ENCODE measurements around the gene SLC1A2.

DNA sequence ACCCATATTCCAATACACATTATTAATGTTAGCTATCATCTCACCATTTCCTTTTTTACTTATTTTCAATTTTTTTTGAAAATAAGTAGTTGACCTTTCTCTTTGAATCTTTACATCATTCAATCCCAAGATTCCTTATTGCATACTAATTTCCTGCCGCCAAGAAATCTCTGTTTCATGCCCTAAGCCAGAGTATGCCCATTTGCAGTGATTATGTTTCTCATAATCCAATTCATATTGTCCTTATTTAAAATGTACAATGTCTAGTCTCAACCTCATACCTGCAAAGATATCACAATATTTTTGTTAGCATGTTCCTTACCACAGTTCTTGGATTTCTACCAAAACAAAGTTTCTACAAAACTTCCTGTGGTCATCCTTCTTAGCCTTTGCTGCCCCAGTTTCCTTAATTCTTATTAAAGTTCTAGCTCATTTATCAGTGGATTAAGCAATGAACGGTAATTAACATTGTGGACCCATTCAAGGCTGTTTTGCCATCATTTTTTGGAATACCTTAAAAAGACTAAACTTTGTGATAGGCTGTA, 205.1 kb downstream of the SLC1A2 start:
- no peak for TF ChIP-seq SP1 (IDR thresholded peaks at IDR 0.05)
- TF ChIP-seq CTBP1 (IDR thresholded peaks at IDR 0.05; ENCODE audit: borderline replicate concordance), result no peak
- TF ChIP-seq TARDBP (IDR thresholded peaks at IDR 0.05), result no peak
- no peak for TF ChIP-seq FOXK2 (IDR thresholded peaks at IDR 0.05)
- no peak for TF ChIP-seq ELF4 (IDR thresholded peaks at IDR 0.05)
- no peak for TF ChIP-seq BHLHE40 (IDR thresholded peaks at IDR 0.05; ENCODE audit: borderline replicate concordance)
- no peak for TF ChIP-seq SUZ12 (IDR thresholded peaks at IDR 0.05)
- TF ChIP-seq, protein P1, sequence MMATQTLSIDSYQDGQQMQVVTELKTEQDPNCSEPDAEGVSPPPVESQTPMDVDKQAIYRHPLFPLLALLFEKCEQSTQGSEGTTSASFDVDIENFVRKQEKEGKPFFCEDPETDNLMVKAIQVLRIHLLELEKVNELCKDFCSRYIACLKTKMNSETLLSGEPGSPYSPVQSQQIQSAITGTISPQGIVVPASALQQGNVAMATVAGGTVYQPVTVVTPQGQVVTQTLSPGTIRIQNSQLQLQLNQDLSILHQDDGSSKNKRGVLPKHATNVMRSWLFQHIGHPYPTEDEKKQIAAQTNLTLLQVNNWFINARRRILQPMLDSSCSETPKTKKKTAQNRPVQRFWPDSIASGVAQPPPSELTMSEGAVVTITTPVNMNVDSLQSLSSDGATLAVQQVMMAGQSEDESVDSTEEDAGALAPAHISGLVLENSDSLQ (IDR thresholded peaks at IDR 0.05), result no peak
- no peak for TF ChIP-seq FOXM1 (IDR thresholded peaks at IDR 0.05; ENCODE audit: borderline replicate concordance)
- no peak for TF ChIP-seq LEF1 (IDR thresholded peaks at IDR 0.05; ENCODE audit: borderline replicate concordance)

Measured in HEK293T (cell line).